Measurements from ENCODE around the gene SLC17A2.

The SLC17A2 gene

DNA sequence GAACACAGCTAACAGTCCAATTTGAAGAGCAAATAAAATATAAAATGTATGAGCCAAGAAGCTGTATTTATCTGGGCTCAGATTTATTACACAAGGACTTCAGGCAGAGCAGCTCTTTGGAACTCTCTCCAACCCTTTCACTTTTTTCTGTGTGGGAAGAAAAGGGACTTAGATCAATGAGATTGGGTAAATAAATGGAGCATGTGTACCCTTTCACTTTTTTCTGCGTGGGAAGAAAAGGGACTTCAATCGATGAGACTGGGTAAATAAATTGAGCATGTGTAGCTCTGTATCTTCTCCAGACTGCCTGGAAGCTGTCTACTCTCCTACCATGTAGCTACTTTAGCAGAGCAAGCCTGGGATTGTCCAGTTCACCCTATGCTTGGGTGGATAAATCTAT is 67.1 kb downstream of the SLC17A2 start:
- Histone ChIP-seq H3K27ac (ENCODE audit: low read depth, low read length) (no peak overlapping the region), H3K27me3 (ENCODE audit: insufficient read depth, low read length) (peaks cover 47% of the 10 kb centered on the region), H2AFZ (ENCODE audit: low read length, unreplicated experiment) (no peak overlapping the region), H3K36me3 (ENCODE audit: insufficient read depth, low read length) (no peaks in the 10 kb centered on the region), H3K4me1 (ENCODE audit: control insufficient read depth, insufficient read depth, low read length, unreplicated experiment) (peaks cover 3% of the 10 kb centered on the region), H3K79me2 (ENCODE audit: control insufficient read depth, insufficient read depth, low read length, unreplicated experiment) (no peaks in the 10 kb centered on the region), H3K4me3 (ENCODE audit: low read depth, low read length) (no peak overlapping the region)
